HG03060 (cell line): Measurements from ENCODE around the gene HSD11B1.

Source experiments
- ATAC-seq: cut with Tn5 transposase; IDR thresholded peaks from one replicate; pipeline ENCODE4 v1.9.1; 2021; ENCODE audit warnings: low read depth, moderate number of reproducible peaks; ENCODE audit not compliant: unreplicated experiment

The HSD11B1 gene

GRCh38 chr1:209704584-209704983, at the start of gene HSD11B1:
Gene HSD11B1, plus strand, starts transcription at chr1:209704846. Its CDS starts 97 bp downstream, at chr1:209704943.
- ATAC-seq, result no peak

DNA sequence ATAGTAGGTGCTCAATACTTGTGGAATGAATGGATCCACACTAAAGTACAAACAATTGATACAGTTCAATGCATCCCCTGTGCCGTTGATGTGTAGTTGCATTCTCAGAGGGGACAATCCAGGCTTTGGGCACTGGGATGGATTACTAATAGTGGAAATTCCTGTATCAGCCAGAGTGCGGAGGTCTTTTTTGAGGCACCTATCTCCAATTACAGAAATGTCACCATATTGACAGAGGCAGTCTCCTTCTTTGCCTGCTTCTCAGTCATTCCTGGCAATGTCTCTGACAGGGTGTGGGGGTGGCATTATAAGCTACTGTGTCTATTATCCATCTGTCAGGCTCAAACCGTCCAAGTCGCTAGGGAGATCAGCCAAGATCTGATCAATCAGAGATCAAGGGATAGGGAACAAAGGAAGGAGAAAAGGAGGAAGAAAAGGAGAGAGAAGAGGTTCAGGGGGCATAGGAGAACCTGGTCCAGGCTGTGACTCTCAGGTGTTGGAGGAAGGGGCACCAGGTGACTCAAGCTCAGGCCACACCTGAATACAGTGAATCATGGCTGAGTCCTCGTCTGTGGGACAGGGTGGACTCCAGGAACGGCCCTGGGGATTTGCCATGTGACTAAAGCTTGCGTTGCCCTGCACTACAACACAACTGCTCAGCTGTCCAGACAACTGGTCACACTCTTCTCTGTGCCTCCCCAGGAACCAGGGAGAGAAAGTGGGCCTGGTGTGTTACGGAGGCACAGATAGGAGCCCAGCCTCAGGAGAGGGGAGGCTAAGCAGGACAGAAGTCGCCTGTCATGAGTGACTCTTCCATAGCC, 49.0 kb upstream of the HSD11B1 start:
- no peak for ATAC-seq

- ATAC-seq, result no peak
These were observed 47.3 kb upstream of the HSD11B1 start for GRCh38 chr1:209657140-209657879.

DNA sequence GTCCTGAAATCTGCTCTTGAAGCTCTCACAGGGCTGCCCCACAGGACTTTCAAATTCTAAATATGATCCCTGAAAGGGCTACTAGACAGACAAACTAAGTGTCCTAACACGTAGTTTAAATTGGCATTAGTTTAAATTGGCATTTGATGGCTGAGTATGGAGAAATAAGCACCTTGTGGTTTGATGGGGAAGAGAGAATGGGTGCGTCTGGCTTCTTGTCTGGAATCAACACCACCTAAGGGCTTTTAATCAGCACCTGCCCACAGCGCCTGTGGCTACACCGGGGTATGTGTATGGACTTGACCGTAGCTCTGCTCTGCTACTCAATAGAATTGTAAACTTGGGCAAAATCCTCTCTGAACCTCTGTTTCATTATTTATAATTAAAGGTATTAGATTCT, 46.7 kb upstream of the HSD11B1 start:
- no peak for ATAC-seq

DNA sequence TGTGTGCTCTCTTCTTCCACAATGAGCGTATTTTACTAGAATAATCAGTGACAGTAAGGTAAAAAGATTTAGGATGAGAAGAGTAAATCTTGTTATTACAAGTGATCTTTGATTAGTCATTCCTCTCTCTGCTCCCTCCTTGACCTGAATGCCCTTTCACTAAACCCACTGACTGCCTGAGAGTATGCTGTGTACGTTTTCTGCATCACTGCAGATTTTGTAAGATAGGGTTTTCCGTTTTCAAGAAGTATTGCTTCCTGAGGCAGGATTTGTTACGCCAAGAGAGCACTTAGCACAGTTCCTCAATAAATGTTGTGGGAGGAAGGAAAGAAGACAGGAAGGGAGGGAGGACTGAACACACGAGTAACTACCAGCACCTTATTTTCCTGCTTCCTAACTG, 44.7 kb upstream of the HSD11B1 start:
- ATAC-seq, result peak; percentile 83

GRCh38 chr1:209661071-209661470, 43.6 kb upstream of the HSD11B1 start:
- no peak for ATAC-seq

DNA sequence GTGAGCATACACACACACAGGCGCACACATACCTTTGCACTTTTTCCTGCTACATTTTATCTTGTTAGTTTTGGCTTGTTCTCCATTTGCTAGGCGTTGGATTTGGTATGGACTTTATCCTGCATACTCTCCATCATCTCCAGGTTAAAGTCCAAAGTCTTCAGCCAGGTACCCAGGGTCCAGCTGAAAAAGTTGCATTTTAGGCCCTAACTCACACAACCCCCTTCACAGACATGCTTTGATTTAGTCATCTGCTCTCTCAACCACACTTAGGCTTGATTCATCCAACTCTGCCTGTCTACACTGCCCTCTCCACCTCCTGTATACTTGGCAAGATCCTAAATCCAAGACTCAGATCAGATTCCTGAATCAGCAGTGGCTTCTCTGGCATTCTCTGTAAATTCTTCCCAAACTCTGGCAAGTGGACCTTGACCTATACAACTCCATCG, 41.7 kb upstream of the HSD11B1 start:
- no peak for ATAC-seq

DNA sequence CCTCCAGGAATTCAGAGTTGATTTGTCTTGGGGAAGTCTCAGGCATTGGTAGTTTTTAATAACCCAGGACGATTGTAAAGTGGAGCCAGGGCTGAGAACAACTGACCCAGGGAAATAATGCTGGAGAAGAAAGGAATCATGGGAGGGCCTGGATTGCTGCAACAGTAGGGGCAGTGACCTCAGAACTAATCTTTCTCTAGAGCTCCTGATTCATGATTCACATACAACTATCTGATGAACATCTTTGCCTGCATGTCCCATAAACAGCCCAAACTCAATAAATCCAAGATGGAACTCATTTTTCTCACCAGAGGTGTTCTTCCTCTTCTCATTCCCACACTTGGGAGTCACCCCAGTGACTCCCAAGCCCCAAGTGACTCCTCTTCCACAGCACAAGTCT, 37.5 kb upstream of the HSD11B1 start:
- ATAC-seq, result no peak

- ATAC-seq, result no peak
These were observed 36.9 kb upstream of the HSD11B1 start for GRCh38 chr1:209667708-209668107.

GRCh38 chr1:209670441-209671082, 34.1 kb upstream of the HSD11B1 start:
- no peak for ATAC-seq

GRCh38 chr1:209672705-209673630, 31.7 kb upstream of the HSD11B1 start:
- ATAC-seq, result peak; percentile 83

- no peak for ATAC-seq
These were observed 30.8 kb upstream of the HSD11B1 start for GRCh38 chr1:209673631-209674417.

DNA sequence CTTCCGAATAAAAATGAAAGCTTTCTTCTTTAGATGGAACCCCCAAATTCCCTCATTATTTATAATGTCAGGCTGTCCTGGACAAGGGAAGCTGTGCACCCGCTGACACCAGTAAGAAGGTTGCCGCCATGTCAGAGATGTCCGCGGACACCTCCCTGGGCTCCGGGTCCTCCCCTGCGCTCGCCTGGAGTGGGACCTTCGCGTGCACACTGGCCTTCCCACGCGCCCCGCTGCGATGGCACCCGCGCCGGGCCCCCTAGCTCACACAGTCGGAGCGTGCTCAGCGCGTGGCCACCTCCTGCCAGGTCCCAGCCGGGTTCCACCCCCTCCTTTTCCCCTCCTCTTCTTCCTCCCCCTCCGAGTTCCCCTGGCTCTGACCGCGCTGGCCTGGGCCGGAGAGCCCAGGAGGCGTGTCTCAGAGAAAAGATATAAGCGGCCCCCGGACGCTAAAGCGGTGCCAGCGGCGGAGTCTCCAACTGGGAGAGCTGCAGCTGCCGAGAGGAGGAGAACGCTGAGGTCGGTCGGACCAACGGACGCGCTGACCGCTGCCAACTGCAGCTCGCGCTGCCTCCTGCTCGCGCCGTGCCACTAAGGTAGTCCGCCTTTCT, 29.6 kb upstream of the HSD11B1 start, which contains the start of gene G0S2:
G0S2 (plus strand) TSS at position 456 of the 608 bp plus-strand sequence. CDS start 273 bp downstream, outside the sequence.
- ATAC-seq, result no peak

DNA sequence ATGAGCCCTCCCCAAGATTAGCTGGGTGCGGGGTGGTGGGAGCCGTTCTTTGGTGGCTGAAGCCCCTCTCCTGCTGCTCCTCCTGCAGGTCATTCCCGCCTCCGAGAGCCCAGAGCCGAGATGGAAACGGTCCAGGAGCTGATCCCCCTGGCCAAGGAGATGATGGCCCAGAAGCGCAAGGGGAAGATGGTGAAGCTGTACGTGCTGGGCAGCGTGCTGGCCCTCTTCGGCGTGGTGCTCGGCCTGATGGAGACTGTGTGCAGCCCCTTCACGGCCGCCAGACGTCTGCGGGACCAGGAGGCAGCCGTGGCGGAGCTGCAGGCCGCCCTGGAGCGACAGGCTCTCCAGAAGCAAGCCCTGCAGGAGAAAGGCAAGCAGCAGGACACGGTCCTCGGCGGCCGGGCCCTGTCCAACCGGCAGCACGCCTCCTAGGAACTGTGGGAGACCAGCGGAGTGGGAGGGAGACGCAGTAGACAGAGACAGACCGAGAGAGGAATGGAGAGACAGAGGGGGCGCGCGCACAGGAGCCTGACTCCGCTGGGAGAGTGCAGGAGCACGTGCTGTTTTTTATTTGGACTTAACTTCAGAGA, 29.0 kb upstream of the HSD11B1 start:
- ATAC-seq, result no peak

GRCh38 chr1:209678981-209679539, 25.6 kb upstream of the HSD11B1 start:
- no peak for ATAC-seq

DNA sequence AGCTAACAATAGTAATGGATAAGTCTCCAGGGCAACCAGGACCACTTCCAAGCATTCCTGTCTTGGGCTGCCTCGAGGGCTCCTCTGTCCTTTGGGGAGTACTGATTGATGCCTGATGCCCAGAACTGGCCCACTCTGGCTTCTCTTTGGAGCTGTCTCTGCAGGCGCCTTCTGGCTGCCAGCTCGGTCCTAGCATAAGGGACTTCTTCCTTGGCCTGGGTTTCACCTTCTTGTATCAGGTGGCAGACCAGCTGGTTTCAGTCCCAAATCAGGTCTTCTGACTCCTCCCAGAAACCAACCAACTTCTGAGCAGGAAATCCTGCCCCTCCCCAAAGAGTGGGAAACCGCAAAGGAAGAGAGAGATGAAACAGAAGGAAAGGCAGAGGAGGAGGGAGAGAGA, 18.8 kb upstream of the HSD11B1 start:
- ATAC-seq, result no peak

DNA sequence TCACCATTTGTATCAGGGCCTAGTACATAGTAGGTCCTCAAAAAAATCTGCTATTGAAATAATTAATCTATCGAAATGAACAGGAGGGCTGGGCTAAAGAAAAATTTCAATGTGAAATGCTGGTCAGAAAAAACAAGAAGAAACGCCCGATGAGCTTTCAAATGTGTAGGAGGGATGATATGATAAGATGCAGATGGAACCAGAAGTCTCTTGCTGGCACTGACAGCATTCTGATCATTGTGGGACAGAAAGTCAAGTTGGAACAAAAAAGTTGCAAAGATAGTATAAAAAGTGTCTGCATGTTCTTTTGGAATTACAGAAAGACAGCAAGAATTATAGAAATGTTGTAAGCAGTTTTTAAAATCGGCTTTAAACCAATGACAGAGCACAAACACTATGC, 18.3 kb upstream of the HSD11B1 start:
- ATAC-seq, result no peak

GRCh38 chr1:209688746-209689234, 15.9 kb upstream of the HSD11B1 start:
- no peak for ATAC-seq
